Lower leg skin (tissue), 3 donors: ENCODE results near the gene FNBP1L.

Source experiments
- POLR2A ChIP-seq, 2 donors: fragments of 450-650 bp; IDR thresholded peaks; one replicate each; pipeline ENCODE4 v1.6.1; 2016 to 2017; ENCODE audit warnings: antibody characterized with exemption in 2 of 2, mild to moderate bottlenecking in 1 of 2, moderate library complexity in 1 of 2
- TF ChIP-seq, protein P1 (sequence below), 3 donors: fragments of 450-650 bp; IDR thresholded peaks; one replicate each; pipeline ENCODE4 v1.5.1; 2016; ENCODE audit warnings: antibody characterized with exemption in 3 of 3, mild to moderate bottlenecking in 3 of 3, moderate library complexity in 2 of 3

DNA sequence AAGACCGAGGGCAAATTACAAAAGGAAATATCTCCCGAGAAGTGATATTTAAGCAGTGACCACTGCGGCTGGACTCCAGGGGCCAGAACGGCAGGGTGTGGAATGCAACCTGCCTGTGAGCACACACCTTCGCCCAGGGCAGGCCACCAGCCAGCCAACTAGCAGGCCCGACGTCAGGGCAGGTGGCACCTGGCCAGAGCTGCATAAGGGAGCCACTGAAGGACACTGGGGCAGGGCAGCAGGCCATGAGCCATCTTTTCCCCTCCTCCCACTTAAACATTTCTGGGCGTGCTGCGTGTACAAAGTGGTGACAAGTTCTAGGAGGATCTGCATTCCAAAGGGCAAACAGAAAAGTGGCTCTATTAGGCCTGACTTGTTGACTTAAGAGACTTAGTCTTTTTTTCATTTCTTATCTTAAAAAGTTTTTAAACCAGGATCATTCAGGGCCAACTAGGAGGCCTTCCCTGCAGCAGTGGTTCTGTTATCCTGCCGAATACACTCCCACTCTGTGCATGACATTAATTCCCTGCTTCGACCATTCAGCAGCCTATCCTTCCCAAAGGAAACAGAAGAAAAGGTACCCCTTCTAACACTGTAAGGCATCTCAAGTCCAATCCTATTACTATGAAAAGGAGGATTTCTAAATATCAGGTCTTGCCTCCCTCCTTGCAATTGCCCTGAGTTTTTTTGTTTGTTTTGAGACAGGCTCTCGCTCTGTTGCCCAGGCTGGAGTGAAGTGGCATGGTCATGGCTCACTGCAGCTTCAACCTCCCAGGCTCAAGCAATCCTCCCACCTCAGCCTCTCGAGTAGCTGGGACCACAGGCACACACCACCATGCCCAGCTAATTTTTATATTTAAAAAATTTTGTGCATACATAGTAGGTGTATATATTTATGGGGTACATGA, 137.4 kb downstream of the FNBP1L start:
- TF ChIP-seq, protein P1, sequence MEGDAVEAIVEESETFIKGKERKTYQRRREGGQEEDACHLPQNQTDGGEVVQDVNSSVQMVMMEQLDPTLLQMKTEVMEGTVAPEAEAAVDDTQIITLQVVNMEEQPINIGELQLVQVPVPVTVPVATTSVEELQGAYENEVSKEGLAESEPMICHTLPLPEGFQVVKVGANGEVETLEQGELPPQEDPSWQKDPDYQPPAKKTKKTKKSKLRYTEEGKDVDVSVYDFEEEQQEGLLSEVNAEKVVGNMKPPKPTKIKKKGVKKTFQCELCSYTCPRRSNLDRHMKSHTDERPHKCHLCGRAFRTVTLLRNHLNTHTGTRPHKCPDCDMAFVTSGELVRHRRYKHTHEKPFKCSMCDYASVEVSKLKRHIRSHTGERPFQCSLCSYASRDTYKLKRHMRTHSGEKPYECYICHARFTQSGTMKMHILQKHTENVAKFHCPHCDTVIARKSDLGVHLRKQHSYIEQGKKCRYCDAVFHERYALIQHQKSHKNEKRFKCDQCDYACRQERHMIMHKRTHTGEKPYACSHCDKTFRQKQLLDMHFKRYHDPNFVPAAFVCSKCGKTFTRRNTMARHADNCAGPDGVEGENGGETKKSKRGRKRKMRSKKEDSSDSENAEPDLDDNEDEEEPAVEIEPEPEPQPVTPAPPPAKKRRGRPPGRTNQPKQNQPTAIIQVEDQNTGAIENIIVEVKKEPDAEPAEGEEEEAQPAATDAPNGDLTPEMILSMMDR (IDR thresholded peaks at IDR 0.05), result no peak
- no peak for TF ChIP-seq POLR2A (IDR thresholded peaks at IDR 0.05)
